K562 (cell line): ENCODE results near the gene SLC26A8. TPM values are rescaled to one million over a fixed set of nuclear protein-coding genes. Genes with fewer than 3 reads are reported as not detected.

ENCODE experiments used
- ATAC-seq: fragments of 200-7000 bp; cut with Tn5 transposase; 3 replicates; pipeline ENCODE4 v1.9.1; 2020; ENCODE audit warnings: moderate library complexity
- BruUV-seq: library from RNA; stranded (reverse); fragments of 400-500 nt; replicated peaks from 2 replicates; lab custom pipeline; 2021; lab: Mats Ljungman, UMichigan
- CTCF ChIA-PET: fragments of 300-600 bp; formaldehyde crosslinking; extraction: SDS; loops from one replicate; lab custom pipeline; 2021; ENCODE audit warnings: low intra/inter-chr PET ratio; lab: Yijun Ruan, JAX
- POLR2A ChIA-PET: fragments of 300-600, 350-650 bp; sonication (Branson Sonifier 250); formaldehyde crosslinking; extraction: SDS; loops from one replicate; lab custom pipeline; 2021; ENCODE audit warnings: antibody characterized with exemption, inconsistent platforms; lab: Yijun Ruan, JAX
- DNase-seq, 4 experiments: peaks; one replicate each; pipeline versions ENCODE4 v3.0.0 to v3.0.0-alpha.2; 2011 to 2018; ENCODE audit warnings: low spot score in 3 of 4, mixed read lengths in 3 of 4; ENCODE audit errors: extremely low read depth in 1 of 4
- FAIRE-seq: peaks from 2 replicates; lab custom pipeline; 2011; peaks lifted over from hg19 to GRCh38; lab: Jason Lieb, UNC
- H2AFZ ChIP-seq: 2 replicates; pipeline ENCODE4 v1.6.0; 2011; ENCODE audit warnings: low read depth, low read length, control low read depth, inconsistent platforms
- H3K27ac ChIP-seq: fragments of 200-600 bp; 3 replicates; pipeline ENCODE4 v1.8.0; 2011; ENCODE audit warnings: low read depth, mild to moderate bottlenecking, control low read depth, inconsistent platforms, low read length, moderate library complexity, mixed read lengths; ENCODE audit errors: extremely low read depth
- H3K27me3 ChIP-seq, 2 experiments: fragments of 300-600 bp in 1 of 2; 2 replicates in 1 of 2; 3 replicates in 1 of 2; pipeline versions ENCODE4 v1.6.0 to v1.8.0; 2011; ENCODE audit warnings: inconsistent platforms in 2 of 2, low read length in 2 of 2, mild to moderate bottlenecking in 1 of 2, mixed read lengths in 1 of 2, moderate library complexity in 1 of 2; ENCODE audit not compliant: control insufficient read depth in 2 of 2, insufficient read depth in 2 of 2
- H3K36me3 ChIP-seq: fragments of 300-600 bp; 3 replicates; pipeline ENCODE4 v1.8.0; 2011; ENCODE audit warnings: mild to moderate bottlenecking, low read length, inconsistent platforms; ENCODE audit not compliant: control insufficient read depth, insufficient read depth
- H3K4me1 ChIP-seq, 2 experiments: fragments of 200-600 bp in 1 of 2; replicated peaks in 1 of 2; 2 replicates in 1 of 2; 3 replicates in 1 of 2; pipeline versions ENCODE4 v1.5.1 to v1.8.0; 2011; ENCODE audit warnings: inconsistent platforms in 2 of 2, low read length in 2 of 2, mild to moderate bottlenecking in 1 of 2, mixed read lengths in 1 of 2, moderate library complexity in 1 of 2; ENCODE audit not compliant: control insufficient read depth in 2 of 2, insufficient read depth in 2 of 2
- H3K4me2 ChIP-seq: 2 replicates; pipeline ENCODE4 v1.6.1; 2011; ENCODE audit warnings: low read length, control low read depth, inconsistent platforms, mixed read lengths; ENCODE audit not compliant: insufficient read depth
- H3K4me3 ChIP-seq: fragments of 200-600 bp; sonication (generic), shearing (Covaris generic); 2 replicates; pipeline ENCODE4 v1.5.1; 2016; ENCODE audit warnings: control low read depth, inconsistent platforms
- H3K79me2 ChIP-seq: fragments of 200-600 bp; 3 replicates; pipeline ENCODE4 v1.8.0; 2011; ENCODE audit warnings: low read length, inconsistent platforms; ENCODE audit not compliant: control insufficient read depth, insufficient read depth
- H3K9ac ChIP-seq, 2 experiments: 2 replicates each; pipeline versions ENCODE4 v1.6.0 to v1.6.1; 2011; ENCODE audit warnings: low read depth in 2 of 2, low read length in 2 of 2, control low read depth in 1 of 2, inconsistent platforms in 1 of 2, mild to moderate bottlenecking in 1 of 2, mixed read lengths in 1 of 2; ENCODE audit not compliant: insufficient read depth in 1 of 2
- H3K9me1 ChIP-seq: one replicate; pipeline ENCODE4 v1.6.0; 2011; ENCODE audit warnings: inconsistent platforms, mild to moderate bottlenecking, low read length, moderate library complexity; ENCODE audit not compliant: control insufficient read depth, insufficient read depth
- H3K9me3 ChIP-seq: replicated peaks from 2 replicates; pipeline ENCODE4 v1.5.1; 2011; ENCODE audit warnings: low read depth, low read length, inconsistent platforms; ENCODE audit not compliant: control insufficient read depth, insufficient read depth
- H4K20me1 ChIP-seq: replicated peaks from 2 replicates; pipeline ENCODE4 v1.6.1; 2011; ENCODE audit warnings: low read length, inconsistent platforms, mixed read lengths; ENCODE audit not compliant: control insufficient read depth, insufficient read depth
- BACH1 ChIP-seq: fragments of 200-800 bp; sonication (Bioruptor generic); IDR thresholded peaks from 2 replicates; pipeline ENCODE4 v1.6.1; 2016; ENCODE audit warnings: missing genetic modification characterization, missing compliant biosample characterization
- BCOR ChIP-seq: fragments of 450-650 bp; IDR thresholded peaks from 2 replicates; pipeline ENCODE4 v1.6.1; 2016
- DNMT1 ChIP-seq: fragments of 450-650 bp; IDR thresholded peaks from 2 replicates; pipeline ENCODE4 v1.6.1; 2016; ENCODE audit warnings: antibody characterized with exemption, mild to moderate bottlenecking
- FUS ChIP-seq: fragments of 200-400 bp; formaldehyde crosslinking; optimal IDR thresholded peaks from 2 replicates; pipeline ENCODE3; 2017; ENCODE audit warnings: low read depth, low read length
- GTF2E2 ChIP-seq: fragments of 200-800 bp; sonication (Bioruptor generic); IDR thresholded peaks from 2 replicates; pipeline ENCODE4 v1.6.1; 2016; ENCODE audit warnings: missing genetic modification characterization, missing compliant biosample characterization
- GTF2F1 ChIP-seq: IDR thresholded peaks from 2 replicates; pipeline ENCODE4 v1.6.1; 2011; ENCODE audit warnings: low read depth, low read length, improper control_type of control experiment
- KDM1A ChIP-seq, 2 experiments: fragments of 450-650 bp; IDR thresholded peaks; 2 replicates each; pipeline ENCODE4 v1.6.1; 2016; ENCODE audit warnings: mild to moderate bottlenecking in 2 of 2
- KLF13 ChIP-seq: fragments of 450-650 bp; IDR thresholded peaks from 2 replicates; pipeline ENCODE4 v1.6.1; 2016; ENCODE audit warnings: missing genetic modification characterization, low read depth, mild to moderate bottlenecking, missing compliant biosample characterization, moderate library complexity, borderline replicate concordance
- PCBP2 ChIP-seq: fragments of 200-400 bp; formaldehyde crosslinking; IDR thresholded peaks from 2 replicates; pipeline ENCODE4 v1.6.1; 2018; ENCODE audit warnings: low read length, low read depth, mild to moderate bottlenecking, moderate library complexity; ENCODE audit not compliant: poor library complexity, severe bottlenecking
- PHF8 ChIP-seq: fragments of 200-600 bp; sonication (generic); IDR thresholded peaks from 2 replicates; pipeline ENCODE4 v1.6.1; 2012; ENCODE audit warnings: mixed run types, mild to moderate bottlenecking, inconsistent platforms, low read length, moderate library complexity, borderline replicate concordance
- POLR2H ChIP-seq: IDR thresholded peaks from 2 replicates; pipeline ENCODE4 v1.6.1; 2016; ENCODE audit warnings: missing genetic modification characterization, low read depth, mild to moderate bottlenecking, control low read depth, missing compliant biosample characterization, moderate library complexity
- TAL1 ChIP-seq: fragments of 450-650 bp; IDR thresholded peaks from 2 replicates; pipeline ENCODE4 v1.6.1; 2016; ENCODE audit warnings: mild to moderate bottlenecking
- ZBTB43 ChIP-seq: sonication (generic); formaldehyde crosslinking; IDR thresholded peaks from 2 replicates; pipeline ENCODE4 v1.8.0; 2023; ENCODE audit warnings: mild to moderate bottlenecking, missing genetic modification reagents
- ZEB2 ChIP-seq: fragments of 450-650 bp; IDR thresholded peaks from 2 replicates; pipeline ENCODE4 v1.6.1; 2016
- ZNF444 ChIP-seq: fragments of 250-450 bp; sonication (Bioruptor Pico); IDR thresholded peaks from 2 replicates; pipeline ENCODE4 v1.4.0; 2020; ENCODE audit warnings: mild to moderate bottlenecking, moderate library complexity
- WGBS: fragments of 100-300 bp; shearing (Covaris generic); methylation state at CpG from one replicate; pipeline ENCODE4 v1.1.6; 2016; ENCODE audit warnings: low coverage, mixed read lengths; ENCODE audit not compliant: insufficient coverage; ENCODE audit errors: missing lambda C conversion rate; 5-methylcytosine and 5-hydroxymethylcytosine counted together
- in situ Hi-C: fragments of 300-500 bp; cut with MboI; formaldehyde crosslinking; loops from 4 replicates; pipeline ENCODE4 v1.15.0; 2018; ENCODE audit warnings: inconsistent platforms, mixed read lengths
- intact Hi-C: fragments of 100-400 bp; cut with micrococcal nuclease; formaldehyde crosslinking; loops from 2 replicates; pipeline ENCODE4 v1.14.2; 2022
- polyA plus RNA-seq, 8 experiments: library from polyadenylated mRNA; depleted of rRNA in 4 of 8; stranded (reverse) in 5 of 8; unstranded in 3 of 8; fragments of >200 nt; fragmentation: Nextera tagmentation in 2 of 8; fragmentation: Illumina TruSeq in 1 of 8; extraction: Ambion mirVana in 2 of 8; extraction: Trizol in 1 of 8; gene quantifications; 2 replicates each; pipeline versions ENCODE4 v1.2.1 to v1.2.3, GENCODE V29; 2011 to 2014; ENCODE audit warnings: inconsistent platforms in 1 of 8, missing spikeins in 1 of 8
- total RNA-seq, 7 experiments: library from RNA; depleted of rRNA in 6 of 7; stranded (reverse); fragments of >200 nt in 6 of 7; fragmentation: Illumina TruSeq in 2 of 7; extraction: Trizol in 2 of 7; gene quantifications; 2 replicates each; pipeline versions ENCODE4 v1.2.1 to v1.2.3, GENCODE V29; 2011 to 2021; ENCODE audit warnings: low replicate concordance in 1 of 7

SLC26A8 gene
- total and polyA plus RNA-seq, 9 of the 15 experiments (the other 6 are each of a cell fraction or from before 2014, with no cell fraction given), result not detected

GRCh38 chr6:35984701-35985100, 39.7 kb downstream of the SLC26A8 start (continued):
- no peak for TF ChIP-seq ZBTB43 (CRISPR knock-in tag)
- no peak for TF ChIP-seq KDM1A (IDR thresholded peaks at IDR 0.05)
- TF ChIP-seq PHF8, result no peak

- intact Hi-C loops, result no loop called here
- Histone ChIP-seq H4K20me1 (no peaks in the 10 kb centered on the region), H3K4me3 (no peak overlapping the region), H3K4me1 (peaks cover 0 to 2% of the 10 kb centered on the region in 2 experiments; a peak in 1 of 5 replicates), H3K27me3 (peaks cover 18 to 27% of the 10 kb centered on the region in 2 experiments), H3K27ac (no peak overlapping the region), H3K9me3 (no peaks in the 10 kb centered on the region), H2AFZ (no peak overlapping the region), H3K9ac (no peak overlapping the region), H3K4me2 (no peak overlapping the region), H3K9me1 (no peaks in the 10 kb centered on the region), H3K79me2 (no peaks in the 10 kb centered on the region), H3K36me3 (no peaks in the 10 kb centered on the region)
- ChIA-PET CTCF (no interaction called here), POLR2A (interaction anchor here (0.6 to 3.0 kb wide), 2 partner anchors 12 to 127 kb away, joined by 4 to 14 read pairs; no protein-coding TSS in a partner anchor)
- in situ Hi-C loops, result no loop called here
- 11% methylated on average over 6 of the region's 6 CpGs for WGBS
- no TSS peak for BruUV-seq
- no peak for DNase-seq
- no peak for FAIRE-seq
- ATAC-seq, result no peak
- TF ChIP-seq BACH1 (no peak), KLF13 (tag) (no peak), GTF2F1 (no peak), FUS (no peak), BCOR (no peak), ZNF444 (no peak), PCBP2 (no peak), GTF2E2 (tag) (no peak), ZEB2 (no peak), TAL1 (no peak), DNMT1 (no peak), POLR2H (tag) (no peak)
These were observed 43.3 kb downstream of the SLC26A8 start for GRCh38 chr6:35980991-35981645.
